A549 treated with CORT108297 at 1 μM for 4 hours (cell line): ENCODE data around the gene DPP3. TPM values are rescaled to one million over a fixed set of nuclear protein-coding genes. Genes with fewer than 3 reads are reported as not detected.

Experiments
- total RNA-seq: library from RNA; stranded (reverse); fragments of 200-300 nt; extraction: Qiagen RNA extraction; gene quantifications from 5 replicates; pipeline ENCODE4 v1.2.3, GENCODE V29; 2022

The DPP3 gene
- 50.3 to 58.1 TPM (median 55.8 TPM) in 5 replicates for total RNA-seq

GRCh38 chr11:66480117-66480938, at the start of gene DPP3:
TSS of gene DPP3 (plus strand) at chr11:66480434. CDS start at chr11:66482201, 1,767 bp downstream.

GRCh38 chr11:66438504-66439466, 41.4 kb upstream of the DPP3 start, which contains the start of gene MRPL11:
TSS of gene MRPL11 (minus strand) at chr11:66438848. CDS start at chr11:66438754, 94 bp downstream.

GRCh38 chr11:66466225-66467033, 13.8 kb upstream of the DPP3 start, which contains the start of gene PELI3:
TSS of gene PELI3 (plus strand) at chr11:66466905. CDS start at chr11:66468129, 1,224 bp downstream.

GRCh38 chr11:66510271-66510989, 30.2 kb downstream of the DPP3 start, which contains the start of gene BBS1:
TSS of gene BBS1 (plus strand) at chr11:66510635. CDS start at chr11:66510660, 25 bp downstream.

GRCh38 chr11:66545701-66546367, 65.6 kb downstream of the DPP3 start, which contains the start of gene ZDHHC24:
TSS of gene ZDHHC24 (minus strand) at chr11:66546048. CDS start at chr11:66546003, 45 bp downstream.

GRCh38 chr11:66546368-66546965, 66.2 kb downstream of the DPP3 start, which contains the start of gene ACTN3:
TSS of gene ACTN3 (plus strand) at chr11:66546903. CDS start at chr11:66546938, 35 bp downstream.

Other genes starting within 250 kb of the DPP3 start
- 38.4 to 49.2 TPM (median 46.1 TPM) in 5 replicates for gene KLC2, start 222.7 kb upstream of the DPP3 start, total RNA-seq
- gene RAB1B, start 211.8 kb upstream of the DPP3 start, total RNA-seq: 123 to 151 TPM (median 149 TPM) in 5 replicates
- gene CNIH2, start 202.3 kb upstream of the DPP3 start, total RNA-seq: 1.6 to 2.5 TPM (median 2.4 TPM) in 5 replicates
- 94.0 to 127 TPM (median 124 TPM) in 5 replicates for gene YIF1A, start 191.3 kb upstream of the DPP3 start, total RNA-seq
- gene TMEM151A, start 188.5 kb upstream of the DPP3 start, total RNA-seq: 1.8 to 4.6 TPM (median 3.3 TPM) in 5 replicates
- not detected in 5 replicates for gene CD248, start 163.4 kb upstream of the DPP3 start, total RNA-seq
- gene RIN1, start 144.0 kb upstream of the DPP3 start, total RNA-seq: 28.4 to 46.9 TPM (median 39.6 TPM) in 5 replicates
- gene BRMS1, start 135.3 kb upstream of the DPP3 start, total RNA-seq: 81.3 to 101 TPM (median 89.5 TPM) in 5 replicates
- 15.1 to 20.3 TPM (median 19.1 TPM) in 5 replicates for gene B4GAT1, start 132.8 kb upstream of the DPP3 start, total RNA-seq
- 3.1 to 5.3 TPM (median 4.5 TPM) in 5 replicates for gene SLC29A2, start 108.7 kb upstream of the DPP3 start, total RNA-seq
- gene NPAS4, start 59.4 kb upstream of the DPP3 start, total RNA-seq: not detected in 5 replicates
- gene MRPL11, start 41.6 kb upstream of the DPP3 start, total RNA-seq: 91.9 to 118 TPM (median 107 TPM) in 5 replicates
- 4.0 to 6.8 TPM (median 5.9 TPM) in 5 replicates for gene PELI3, start 13.5 kb upstream of the DPP3 start, total RNA-seq
- gene BBS1, start 30.2 kb downstream of the DPP3 start, total RNA-seq: 8.3 to 10.7 TPM (median 9.6 TPM) in 5 replicates
- 6.6 to 17.3 TPM (median 14.4 TPM) in 5 replicates for gene ZDHHC24, start 65.6 kb downstream of the DPP3 start, total RNA-seq
- 0.02 to 0.06 TPM in 2 of 5 replicates, not detected in the others for gene ACTN3, start 66.5 kb downstream of the DPP3 start, total RNA-seq
- gene CTSF, start 88.2 kb downstream of the DPP3 start, total RNA-seq: 31.4 to 41.3 TPM (median 34.1 TPM) in 5 replicates
- 0.54 to 0.72 TPM (median 0.57 TPM) in 5 replicates for gene CCDC87, start 112.6 kb downstream of the DPP3 start, total RNA-seq
- gene CCS, start 112.8 kb downstream of the DPP3 start, total RNA-seq: 25.6 to 32.3 TPM (median 31.2 TPM) in 5 replicates
- 60.9 to 82.1 TPM (median 70.9 TPM) in 5 replicates for gene RBM14, start 136.2 kb downstream of the DPP3 start, total RNA-seq
- gene RBM4, start 158.3 kb downstream of the DPP3 start, total RNA-seq: 129 to 158 TPM (median 144 TPM) in 5 replicates
- gene RBM4B, start 197.5 kb downstream of the DPP3 start, total RNA-seq: 20.0 to 22.8 TPM (median 21.0 TPM) in 5 replicates
- 9.4 to 11.7 TPM (median 10.1 TPM) in 5 replicates for gene SPTBN2, start 248.8 kb downstream of the DPP3 start, total RNA-seq